ENCODE measurements around the gene CACNA1I. TPM values are rescaled to one million over a fixed set of nuclear protein-coding genes. Genes with fewer than 3 reads are reported as not detected.
"Not testable (repeated sequence)": the region's sequence is repeated elsewhere in the genome, so short reads cannot be mapped to it uniquely, and the experiment has no call there.

The CACNA1I gene
- polyA plus RNA-seq, 3 donors: 0.09 to 0.10 (median 0.09) TPM

DNA sequence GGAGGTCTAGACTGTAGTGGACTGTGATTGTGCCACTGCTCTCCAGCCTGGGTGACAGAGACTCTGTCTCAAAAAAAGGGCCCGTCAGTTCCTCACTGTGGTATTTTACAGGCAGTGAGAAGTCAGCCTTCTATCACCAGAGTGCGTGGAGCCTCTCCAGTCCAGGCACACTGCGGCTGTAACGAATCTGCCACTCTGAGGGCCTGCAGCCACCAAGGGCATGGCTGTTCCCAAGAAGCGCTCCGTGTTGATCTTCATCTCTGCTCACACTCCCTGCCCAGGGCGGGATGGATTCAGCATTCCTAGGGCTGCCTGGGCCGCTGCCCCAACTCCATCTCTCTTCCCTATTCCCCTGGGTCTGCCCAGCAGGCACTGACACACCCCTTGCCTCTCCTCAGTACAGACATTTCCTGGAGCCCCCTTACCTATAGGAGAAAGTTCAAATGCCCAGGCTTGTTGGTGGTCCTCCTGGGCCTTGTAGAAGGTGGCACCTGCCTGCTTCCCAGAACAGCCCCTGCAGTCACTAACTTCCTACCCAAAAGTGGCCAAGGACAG is 148.4 kb downstream of the CACNA1I start:
- DNase-seq (ENCODE audit: extremely low read depth in 1 of 11, low read depth in 9 of 11, low spot score in 4 of 11): no peak

DNA sequence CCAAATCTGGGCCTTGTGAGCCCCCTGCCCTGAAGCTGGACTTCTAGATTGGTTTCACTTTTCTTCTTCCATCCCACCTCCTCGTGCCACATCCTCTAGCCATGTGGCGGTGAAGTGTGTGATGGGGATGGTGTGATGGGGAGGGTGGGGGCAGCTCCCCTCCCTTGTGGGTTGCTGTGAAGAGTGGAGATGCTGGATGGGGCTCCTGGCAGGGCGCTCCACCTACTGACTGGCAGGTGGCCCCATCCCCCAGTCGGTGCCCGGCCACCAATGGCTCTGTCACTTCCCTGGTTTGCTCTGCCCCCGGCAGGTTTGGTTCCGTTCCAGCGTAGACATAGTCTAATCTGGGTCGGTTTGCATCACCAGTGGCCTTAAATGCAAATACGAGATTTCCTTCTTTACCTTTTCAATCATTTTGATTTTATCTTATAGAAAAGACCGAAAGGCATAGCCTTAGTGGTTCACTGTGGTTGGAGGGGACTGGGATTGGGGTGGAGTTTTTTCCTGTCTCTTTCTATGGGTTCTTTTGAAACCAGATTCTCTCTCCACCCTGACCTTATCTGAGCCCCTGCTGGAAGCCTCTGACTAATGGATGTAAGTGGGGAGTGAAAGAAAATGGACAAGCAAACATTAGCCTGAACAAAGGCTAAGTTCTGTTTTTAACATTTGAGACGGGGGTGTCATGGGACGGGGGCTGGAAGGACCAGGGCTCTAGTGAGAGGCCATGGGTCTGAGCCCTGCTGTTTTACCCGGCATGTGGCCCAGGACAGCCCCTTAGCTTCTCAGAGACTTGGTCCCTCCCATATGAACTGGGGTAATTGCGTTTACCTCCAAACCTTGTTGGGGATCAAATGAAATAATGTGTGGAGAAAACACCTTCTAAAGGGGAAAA is 149.3 kb downstream of the CACNA1I start:
- DNase-seq (ENCODE audit: extremely low read depth in 1 of 11, low read depth in 9 of 11, low spot score in 4 of 11): no peak

GRCh38 chr22:39721206-39722031 is 150.9 kb downstream of the CACNA1I start:
- DNase-seq (ENCODE audit: extremely low read depth in 1 of 11, low read depth in 9 of 11, low spot score in 4 of 11): no peak

- no peak for DNase-seq (ENCODE audit: extremely low read depth in 1 of 11, low read depth in 9 of 11, low spot score in 4 of 11)
These were observed 151.4 kb downstream of the CACNA1I start for GRCh38 chr22:39722032-39722325.

DNA sequence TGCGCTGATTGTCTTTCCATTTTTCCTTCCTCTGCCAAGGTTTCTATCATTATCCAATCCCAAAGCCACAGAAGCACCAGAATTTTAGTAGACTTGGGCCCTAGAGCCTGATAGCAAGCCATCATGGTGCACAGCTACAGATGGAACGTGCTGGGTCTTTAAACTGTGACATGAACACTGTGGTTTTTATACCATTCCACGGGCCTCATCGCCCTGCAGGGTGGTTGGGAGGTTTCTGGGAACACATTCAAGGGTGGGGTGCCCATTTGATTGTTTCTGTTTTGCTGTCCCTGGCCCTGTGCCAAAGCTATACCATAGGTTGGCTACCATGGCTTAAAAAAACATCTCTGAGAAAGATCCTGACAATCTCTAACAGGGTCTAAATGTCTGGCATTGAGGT is 151.9 kb downstream of the CACNA1I start:
- DNase-seq (ENCODE audit: extremely low read depth in 1 of 11, low read depth in 9 of 11, low spot score in 4 of 11): no peak

DNA sequence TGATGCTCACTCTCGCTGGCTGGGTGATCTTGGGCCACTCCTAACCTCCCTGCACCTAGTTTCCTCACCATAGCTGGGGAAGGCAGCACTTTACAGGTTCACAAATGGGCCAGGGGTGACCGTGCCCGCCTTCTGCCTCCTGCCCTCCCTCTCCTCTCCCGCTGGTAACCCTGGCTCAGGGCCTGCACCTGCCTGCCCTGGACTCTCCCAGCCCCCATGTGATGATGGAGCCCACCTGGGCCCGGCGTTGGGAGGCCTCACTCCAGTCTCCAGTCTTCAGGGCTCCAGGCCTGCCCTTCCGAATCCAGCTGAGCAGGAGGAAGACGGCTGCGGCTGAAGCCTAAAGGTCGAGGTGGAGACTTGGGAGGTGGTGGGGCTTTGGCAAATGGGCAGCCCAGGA is 152.9 kb downstream of the CACNA1I start:
- DNase-seq (ENCODE audit: extremely low read depth in 1 of 11, low read depth in 9 of 11, low spot score in 4 of 11): no peak

DNA sequence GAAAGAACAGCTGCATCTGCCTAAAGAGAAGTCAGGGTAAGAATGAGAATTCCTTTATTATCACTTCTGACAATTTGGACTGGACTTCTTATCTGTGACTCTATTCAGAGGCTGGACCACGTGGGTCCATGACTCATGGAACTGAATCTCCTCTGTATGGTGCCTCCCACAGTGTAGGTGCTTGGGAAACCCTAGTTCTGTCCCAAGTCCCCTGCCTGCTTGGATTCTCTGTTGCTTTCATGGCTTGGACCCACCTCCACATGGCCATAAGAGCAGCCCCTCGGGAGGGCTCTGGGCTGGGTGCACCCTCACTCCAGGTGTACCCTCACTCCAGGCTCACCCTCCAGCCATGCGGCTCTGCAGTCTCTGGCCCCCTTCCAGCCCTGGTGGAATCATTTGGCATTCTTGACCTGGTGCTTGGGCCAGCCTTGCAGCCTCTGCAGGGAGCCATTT is 153.4 kb downstream of the CACNA1I start:
- no peak for DNase-seq (ENCODE audit: extremely low read depth in 1 of 11, low read depth in 9 of 11, low spot score in 4 of 11)

DNA sequence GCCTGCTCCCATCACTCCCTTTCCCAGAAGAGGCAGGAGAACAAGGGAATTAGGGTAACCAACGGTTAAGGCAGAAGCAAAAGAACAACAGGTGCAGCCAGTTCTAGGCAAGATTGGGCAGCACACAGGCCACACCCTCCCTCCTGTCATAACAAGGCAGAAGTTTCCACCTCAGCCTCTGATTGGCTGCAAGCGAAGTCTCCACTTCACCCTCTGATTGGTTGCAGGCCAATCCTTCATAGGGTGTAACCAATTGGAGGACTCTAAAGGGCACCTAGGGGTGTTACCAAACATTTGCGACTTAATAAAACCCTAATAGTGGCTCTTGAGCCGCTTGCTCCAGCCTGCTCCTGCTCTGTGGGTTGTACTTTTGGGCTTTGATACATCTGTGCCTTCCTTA is 153.8 kb downstream of the CACNA1I start:
- no peak for DNase-seq (ENCODE audit: extremely low read depth in 1 of 11, low read depth in 9 of 11, low spot score in 4 of 11)

GRCh38 chr22:39724857-39725256 is 154.3 kb downstream of the CACNA1I start:
- no peak for DNase-seq (ENCODE audit: extremely low read depth in 1 of 11, low read depth in 9 of 11, low spot score in 4 of 11)

DNA sequence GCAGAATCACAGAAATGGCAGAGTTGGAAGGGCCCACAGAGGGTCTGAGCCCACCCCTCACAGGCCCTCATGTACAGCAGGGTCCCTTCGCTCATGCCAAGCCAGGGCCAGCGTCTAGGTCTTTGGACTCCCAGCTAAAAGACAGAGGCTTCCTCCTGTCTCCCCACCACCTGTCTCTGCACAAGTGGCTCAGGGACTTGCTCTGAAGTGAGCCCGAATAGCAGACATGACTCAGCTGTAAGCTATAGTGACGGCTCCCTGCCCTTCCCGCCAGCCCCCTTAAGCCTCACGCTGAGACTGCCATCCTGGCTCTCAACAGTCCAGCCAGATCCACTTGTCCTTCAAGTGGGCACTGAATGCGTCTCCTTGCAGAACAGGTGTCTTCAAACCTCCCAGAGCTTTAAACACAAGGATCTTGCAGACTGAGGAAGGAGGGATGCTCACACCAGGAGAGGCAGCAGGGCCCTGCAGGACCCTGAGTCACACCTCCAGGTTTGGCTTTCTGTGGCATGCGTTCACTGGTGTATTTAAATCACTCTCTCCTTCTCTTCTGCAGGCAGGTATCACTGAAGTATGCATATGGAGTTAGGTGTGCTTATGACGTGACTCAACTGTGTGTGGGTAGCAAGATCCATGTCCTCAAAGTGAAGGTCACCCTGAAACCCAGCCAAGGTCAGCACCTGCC is 154.9 kb downstream of the CACNA1I start:
- DNase-seq (ENCODE audit: extremely low read depth in 1 of 11, low read depth in 9 of 11, low spot score in 4 of 11): no peak

GRCh38 chr22:39727541-39727940 is 157.0 kb downstream of the CACNA1I start:
- no peak for DNase-seq (ENCODE audit: extremely low read depth in 1 of 11, low read depth in 9 of 11, low spot score in 4 of 11)

GRCh38 chr22:39728236-39728860 is 157.8 kb downstream of the CACNA1I start:
- DNase-seq (ENCODE audit: extremely low read depth in 1 of 11, low read depth in 9 of 11, low spot score in 4 of 11): no peak

DNA sequence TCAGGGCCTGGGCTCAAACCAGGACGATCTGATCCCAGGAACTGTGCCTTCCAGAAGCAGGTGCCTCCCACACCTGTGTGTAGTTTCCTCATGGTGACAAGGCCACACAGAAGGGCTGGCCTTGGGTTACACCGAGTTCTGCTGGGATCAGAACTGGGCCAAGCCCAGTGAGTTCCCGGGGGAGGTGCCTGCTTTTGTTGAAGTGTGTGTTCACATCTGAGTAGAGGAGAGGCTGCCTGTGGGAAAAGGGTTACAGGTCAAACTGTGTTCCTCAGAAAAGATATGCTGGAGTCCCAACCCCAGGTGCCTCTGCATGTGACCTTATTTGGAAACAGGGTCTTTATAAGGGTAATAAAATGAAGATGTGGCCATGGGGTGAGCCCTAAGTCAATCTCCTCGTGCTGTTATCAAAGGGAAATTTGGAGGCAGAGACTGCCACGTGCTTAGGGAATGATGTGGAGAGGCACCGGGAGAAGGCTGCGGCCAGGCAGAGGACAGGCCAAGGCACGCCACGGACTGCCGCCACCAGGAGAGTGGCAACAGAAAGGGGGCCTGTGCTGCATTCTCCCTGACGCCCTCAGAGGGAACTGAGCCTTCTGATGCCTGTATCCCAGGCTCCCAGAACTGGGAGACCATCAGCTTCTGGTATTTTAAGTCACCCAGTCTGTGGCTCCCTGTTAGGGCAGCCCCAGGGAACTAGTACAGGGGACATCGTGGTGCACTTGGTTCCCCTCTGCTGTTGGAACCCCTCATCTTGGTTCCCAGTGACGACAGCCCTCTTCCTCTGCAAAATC is 158.8 kb downstream of the CACNA1I start:
- no peak for DNase-seq (ENCODE audit: extremely low read depth in 1 of 11, low read depth in 9 of 11, low spot score in 4 of 11)

DNA sequence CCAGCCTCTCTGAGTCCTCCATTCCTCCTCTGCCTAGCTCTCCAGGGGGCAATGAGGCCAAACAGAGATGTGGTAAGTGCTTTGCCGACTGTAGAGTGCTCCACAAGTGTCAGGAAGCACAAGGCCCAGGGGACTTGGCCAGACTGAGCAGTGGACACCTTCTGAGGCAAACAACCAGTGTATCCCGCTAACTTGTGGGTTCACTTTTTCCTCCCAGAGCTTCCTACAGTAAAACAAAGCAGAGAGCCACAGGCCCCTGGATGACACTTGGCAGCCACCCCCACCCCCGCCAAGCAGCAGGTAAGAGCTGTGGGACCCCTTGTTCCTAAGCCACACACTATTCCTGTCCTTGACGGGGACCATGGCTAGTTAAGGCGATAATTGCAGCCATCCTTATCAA is 160.9 kb downstream of the CACNA1I start:
- no peak for DNase-seq (ENCODE audit: extremely low read depth in 1 of 11, low read depth in 9 of 11, low spot score in 4 of 11)

DNA sequence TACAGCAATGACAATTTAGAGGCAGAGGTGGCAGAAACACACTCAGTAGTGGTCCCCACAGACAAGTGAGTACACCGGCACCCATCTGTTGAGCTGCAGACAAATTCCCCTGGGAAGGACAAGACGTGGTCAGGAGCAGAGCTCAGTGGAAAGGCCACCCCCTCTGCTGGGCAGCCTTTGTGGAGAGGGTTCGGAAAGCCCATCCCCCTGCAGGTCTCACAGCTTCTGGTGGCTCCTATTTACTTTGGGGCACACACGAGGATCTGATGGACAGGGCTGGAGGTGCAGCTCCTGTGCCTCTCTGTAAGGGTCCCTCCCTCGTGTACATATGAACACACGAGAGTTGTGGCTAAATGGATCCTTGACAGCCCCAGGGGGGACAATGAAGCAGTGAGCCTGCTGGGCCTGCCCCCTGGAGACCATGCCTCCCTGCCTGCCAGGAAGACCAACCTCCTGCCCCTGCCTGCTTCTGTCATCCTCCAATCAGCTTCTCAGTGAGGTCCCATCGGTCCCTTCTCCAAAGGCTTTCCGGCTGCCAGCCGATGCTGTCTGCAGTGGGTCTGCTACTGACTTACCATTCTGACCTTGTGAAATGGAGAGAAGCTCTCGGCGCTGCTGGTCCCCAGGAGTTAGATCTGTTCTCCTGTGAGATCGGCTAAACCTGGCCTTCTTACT is 161.5 kb downstream of the CACNA1I start:
- no peak for DNase-seq (ENCODE audit: extremely low read depth in 1 of 11, low read depth in 9 of 11, low spot score in 4 of 11)

GRCh38 chr22:39732625-39733024 is 162.1 kb downstream of the CACNA1I start:
- no peak for DNase-seq (ENCODE audit: extremely low read depth in 1 of 11, low read depth in 9 of 11, low spot score in 4 of 11)

DNA sequence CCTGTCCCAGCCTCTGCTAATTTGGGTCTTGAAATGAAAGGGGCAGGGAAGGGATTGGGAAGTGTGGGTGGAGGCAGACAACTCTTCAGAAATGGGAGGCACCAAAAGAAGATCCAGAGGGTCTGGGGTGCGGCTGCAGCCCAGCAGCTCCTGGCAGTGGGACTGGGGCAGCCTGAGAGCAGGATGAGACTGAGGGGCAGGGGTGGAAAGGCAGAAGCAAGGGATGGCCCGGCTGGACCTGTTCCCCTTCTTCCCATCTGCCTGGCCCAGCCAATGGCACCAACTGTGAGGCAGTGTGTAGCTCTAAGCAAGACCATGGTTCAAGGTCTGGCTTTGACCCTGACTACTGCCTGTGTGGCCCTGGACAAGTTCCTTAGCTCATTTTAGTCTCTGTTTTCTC is 162.6 kb downstream of the CACNA1I start:
- no peak for DNase-seq (ENCODE audit: extremely low read depth in 1 of 11, low read depth in 9 of 11, low spot score in 4 of 11)

DNA sequence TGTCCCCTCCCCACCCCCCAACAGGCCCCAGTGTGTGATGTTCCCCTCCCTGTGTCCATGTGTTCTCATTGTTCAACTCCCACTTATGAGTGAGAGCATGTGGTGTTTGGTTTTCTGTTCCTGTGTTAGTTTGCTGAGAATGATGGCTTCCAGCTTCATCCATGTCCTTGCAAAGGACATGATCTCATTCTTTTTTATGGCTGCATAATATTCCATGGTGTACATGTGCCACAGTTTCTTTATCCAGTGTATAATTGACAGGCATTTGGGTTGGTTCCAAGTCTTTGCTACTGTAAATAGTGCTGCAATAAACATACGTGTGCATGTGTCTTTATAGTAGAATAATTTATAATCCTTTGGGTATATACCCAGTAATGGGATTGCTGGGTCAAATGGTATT is 163.5 kb downstream of the CACNA1I start:
- DNase-seq (ENCODE audit: extremely low read depth in 1 of 11, low read depth in 9 of 11, low spot score in 4 of 11): not testable (repeated sequence)

Data from renal cortex interstitium (tissue), 11 donors.